CD4-positive, alpha-beta T cell treated with Interleukin-17A for 4 hours (primary cell): Measurements from ENCODE around the gene MRPS15.

ENCODE experiments used
- DNase-seq: peaks from one replicate; pipeline ENCODE4 v3.0.0-alpha.2; 2020; ENCODE audit warnings: mixed read lengths

The MRPS15 gene

GRCh38 chr1:36456391-36456928, 7.7 kb downstream of the MRPS15 start:
- no peak for DNase-seq

DNA sequence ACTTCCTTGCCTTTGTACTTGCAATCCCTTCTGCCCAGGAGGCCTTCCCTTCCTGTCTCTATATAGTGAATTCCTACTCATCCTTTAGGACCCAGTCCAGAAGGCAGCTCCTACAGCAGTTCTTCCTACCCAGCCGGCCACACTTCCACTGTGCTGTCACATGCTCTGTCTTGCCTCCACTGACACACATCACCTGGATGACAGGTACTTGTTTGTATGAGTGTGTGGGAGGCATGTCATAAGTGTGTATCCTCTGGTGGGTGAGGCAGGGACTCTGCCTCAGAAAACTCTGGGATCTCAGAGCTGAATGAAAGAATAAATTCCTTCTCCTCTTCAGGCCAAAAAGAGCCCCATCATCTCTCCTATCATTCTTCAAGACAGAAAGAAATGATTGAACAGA, 8.8 kb downstream of the MRPS15 start:
- no peak for DNase-seq

- no peak for DNase-seq
These were observed 10.4 kb downstream of the MRPS15 start for GRCh38 chr1:36453600-36454388.

DNA sequence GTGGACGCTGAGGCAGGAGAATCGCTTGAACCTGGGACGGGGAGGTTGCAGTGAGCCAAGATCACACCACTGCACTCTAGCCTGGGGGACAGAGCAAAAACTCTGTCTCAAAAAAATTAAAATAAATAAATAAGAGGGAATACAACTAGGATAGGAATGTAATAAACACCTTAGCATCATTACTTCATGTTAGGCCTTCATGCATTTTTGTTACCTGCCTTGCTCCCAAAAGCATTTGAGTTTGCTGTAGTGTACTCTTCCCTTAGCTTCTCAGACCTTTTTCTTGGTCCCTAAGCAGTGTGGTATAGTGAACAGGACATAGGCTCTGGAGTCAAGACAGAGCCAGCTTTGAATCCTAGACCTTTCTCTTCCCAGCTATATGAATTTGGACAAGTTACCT, 11.1 kb downstream of the MRPS15 start:
- DNase-seq, result no peak

- DNase-seq, result no peak
These were observed 13.3 kb downstream of the MRPS15 start for GRCh38 chr1:36450919-36451305.

GRCh38 chr1:36450270-36450918, 13.8 kb downstream of the MRPS15 start, which contains the start of gene OSCP1:
Gene OSCP1 (minus strand): TSS chr1:36450451. CDS start chr1:36450369, 82 bp downstream.
- peak; percentile 89 for DNase-seq

- no peak for DNase-seq
These were observed 15.6 kb downstream of the MRPS15 start for GRCh38 chr1:36448530-36449056.

GRCh38 chr1:36447450-36447849, 16.7 kb downstream of the MRPS15 start:
- no peak for DNase-seq

DNA sequence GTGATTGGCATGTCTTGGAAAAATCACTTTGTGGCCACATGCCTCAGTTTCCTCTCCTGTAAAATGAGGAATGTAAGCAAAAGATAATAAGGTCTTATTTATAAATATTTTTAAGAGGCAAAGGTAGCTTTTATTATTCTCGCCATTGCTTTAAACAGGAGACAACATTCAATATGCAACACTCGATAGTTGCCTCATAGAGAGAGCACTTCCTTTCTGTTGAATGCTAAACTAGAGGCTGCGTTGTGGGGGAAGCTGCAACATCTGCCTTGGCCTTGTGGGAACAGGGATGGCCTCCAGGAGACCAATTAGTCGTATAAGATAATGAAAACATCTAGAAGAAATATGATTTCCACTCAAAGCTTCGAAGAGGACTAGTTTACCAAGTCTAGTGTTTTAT, 17.4 kb downstream of the MRPS15 start:
- DNase-seq, result no peak

GRCh38 chr1:36446271-36446670, 17.9 kb downstream of the MRPS15 start:
- peak; percentile 43 for DNase-seq

GRCh38 chr1:36443297-36443696, 20.9 kb downstream of the MRPS15 start:
- no peak for DNase-seq

GRCh38 chr1:36442337-36442736, 21.8 kb downstream of the MRPS15 start:
- no peak for DNase-seq

- DNase-seq, result no peak
These were observed 23.5 kb downstream of the MRPS15 start for GRCh38 chr1:36440646-36441045.

DNA sequence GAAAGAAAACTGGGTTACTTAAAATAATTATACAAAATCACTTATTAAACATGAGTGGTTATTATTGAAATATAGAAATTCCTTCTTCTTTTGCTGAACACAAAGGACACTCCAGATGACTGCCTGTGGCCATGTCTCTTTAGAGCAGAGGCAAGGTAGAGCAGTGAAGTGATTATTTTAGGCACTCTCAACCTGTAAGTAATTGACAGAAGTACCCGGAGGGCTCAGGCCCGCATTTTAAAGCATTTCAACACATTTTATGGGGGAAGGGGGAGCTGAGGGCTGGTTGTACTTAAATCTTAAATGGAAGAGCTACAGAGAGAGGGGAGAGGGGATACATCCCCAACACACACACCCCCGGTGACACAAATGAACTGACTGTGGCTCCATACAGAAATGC, 24.1 kb downstream of the MRPS15 start:
- DNase-seq, result no peak

- DNase-seq, result no peak
These were observed 25.5 kb downstream of the MRPS15 start for GRCh38 chr1:36438715-36439114.

DNA sequence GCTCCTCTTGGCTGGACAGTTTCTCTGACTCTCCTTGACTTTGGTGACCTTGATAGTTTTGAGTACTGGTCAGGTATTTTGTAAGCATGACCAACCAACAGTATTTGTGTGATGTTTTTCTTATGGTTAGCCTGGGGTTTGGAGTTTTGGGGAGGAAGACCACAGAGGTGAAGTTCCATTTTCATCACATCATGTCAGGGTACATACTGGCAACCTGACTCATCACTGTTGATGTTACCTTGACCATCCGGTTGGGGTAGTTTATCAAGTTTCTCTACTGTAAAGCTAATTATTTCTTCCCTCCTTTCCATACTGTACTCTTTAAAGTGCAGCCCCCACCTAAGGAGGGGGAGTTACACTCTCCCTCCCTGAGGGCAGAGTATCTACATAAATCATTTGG, 27.4 kb downstream of the MRPS15 start:
- no peak for DNase-seq

GRCh38 chr1:36433102-36433501, 31.1 kb downstream of the MRPS15 start:
- no peak for DNase-seq

DNA sequence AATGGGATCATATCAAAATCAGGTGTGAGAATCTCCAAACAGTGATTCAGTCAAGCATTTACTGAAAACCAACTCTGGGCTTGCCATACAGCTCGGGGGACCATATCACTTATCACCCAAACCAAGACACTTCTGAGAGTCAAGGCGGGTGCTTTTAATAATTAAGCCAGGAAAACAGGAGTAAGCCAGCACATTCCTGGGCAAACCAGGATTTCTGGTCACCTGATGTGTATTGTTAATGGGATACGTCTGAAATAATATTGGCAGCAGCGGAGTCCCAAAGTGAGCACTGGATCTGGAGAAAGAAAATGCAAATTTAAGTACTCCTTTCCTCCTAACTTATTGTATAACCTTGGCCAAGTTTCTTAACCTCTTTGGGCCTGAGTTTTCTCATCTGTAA, 31.6 kb downstream of the MRPS15 start:
- no peak for DNase-seq

- no peak for DNase-seq
These were observed 38.4 kb downstream of the MRPS15 start for GRCh38 chr1:36425791-36426190.

GRCh38 chr1:36421649-36422048, 42.5 kb downstream of the MRPS15 start:
- DNase-seq, result no peak

GRCh38 chr1:36420836-36421317, 43.3 kb downstream of the MRPS15 start:
- peak; percentile 96 for DNase-seq

DNA sequence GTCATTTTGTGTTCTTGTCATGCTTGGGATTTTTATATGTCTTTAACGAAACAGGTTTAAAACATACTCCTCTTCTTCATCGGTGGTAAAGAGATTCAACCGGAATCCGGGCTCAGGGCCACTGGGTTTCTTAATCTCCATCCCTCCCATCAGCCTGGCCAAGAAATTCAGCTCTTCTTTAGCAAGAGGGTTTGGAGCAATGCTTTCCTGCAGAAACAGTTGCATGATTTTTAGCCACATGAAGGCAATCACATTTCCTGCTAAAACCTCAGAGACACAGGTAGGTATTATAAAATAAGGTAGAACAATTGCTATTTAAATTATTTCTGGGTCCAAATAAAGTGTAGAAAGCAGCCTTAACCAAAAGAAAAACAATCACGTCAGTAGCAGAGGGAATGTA, 43.8 kb downstream of the MRPS15 start:
- peak; percentile 12 for DNase-seq

DNA sequence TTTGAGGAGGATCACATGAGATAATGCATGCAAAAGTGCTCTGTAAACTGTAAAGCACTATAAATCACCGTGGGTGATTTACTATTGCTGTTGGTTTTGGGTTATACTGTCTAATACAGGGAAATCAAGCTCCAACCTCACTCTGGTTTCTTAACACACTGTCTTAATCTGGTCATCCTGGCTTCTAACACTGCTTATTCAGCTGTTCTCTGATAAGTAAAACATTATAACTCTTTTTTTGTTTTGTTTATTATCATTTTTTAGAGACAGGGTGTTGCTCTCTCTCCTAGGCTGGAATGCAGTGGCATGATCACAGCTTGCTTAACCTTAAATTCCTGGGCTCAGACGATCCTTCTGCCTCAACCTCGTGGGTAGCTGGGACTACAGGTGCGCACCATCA, 44.6 kb downstream of the MRPS15 start:
- DNase-seq, result no peak

DNA sequence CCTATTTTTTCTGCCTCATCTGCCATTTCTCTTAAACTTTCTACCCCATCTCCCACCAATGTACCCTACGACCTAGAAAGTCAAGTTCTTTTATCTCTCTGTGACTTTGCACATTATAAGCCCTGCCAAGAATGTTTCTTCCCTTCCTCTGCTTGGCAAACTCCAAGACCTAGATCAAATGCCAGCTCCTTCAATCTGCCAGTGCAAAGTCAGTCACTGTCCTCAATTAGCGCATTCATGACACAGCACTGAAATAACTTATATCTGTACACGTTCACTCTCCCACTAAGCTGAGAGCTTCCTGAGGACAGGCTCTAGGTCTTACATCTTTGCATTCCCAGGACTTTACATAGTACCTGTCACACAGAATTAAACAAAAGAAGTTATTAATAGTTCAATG, 45.0 kb downstream of the MRPS15 start:
- no peak for DNase-seq
